GM21786 (cell line): Measurements from ENCODE around the gene CHI3L1.
"Not testable (repeated sequence)": the region's sequence is repeated elsewhere in the genome, so short reads cannot be mapped to it uniquely, and the experiment has no call there.

Experiments used
- ATAC-seq: cut with Tn5 transposase; IDR thresholded peaks from one replicate; pipeline ENCODE4 v1.9.1; 2021; ENCODE audit not compliant: unreplicated experiment

CHI3L1 gene

DNA sequence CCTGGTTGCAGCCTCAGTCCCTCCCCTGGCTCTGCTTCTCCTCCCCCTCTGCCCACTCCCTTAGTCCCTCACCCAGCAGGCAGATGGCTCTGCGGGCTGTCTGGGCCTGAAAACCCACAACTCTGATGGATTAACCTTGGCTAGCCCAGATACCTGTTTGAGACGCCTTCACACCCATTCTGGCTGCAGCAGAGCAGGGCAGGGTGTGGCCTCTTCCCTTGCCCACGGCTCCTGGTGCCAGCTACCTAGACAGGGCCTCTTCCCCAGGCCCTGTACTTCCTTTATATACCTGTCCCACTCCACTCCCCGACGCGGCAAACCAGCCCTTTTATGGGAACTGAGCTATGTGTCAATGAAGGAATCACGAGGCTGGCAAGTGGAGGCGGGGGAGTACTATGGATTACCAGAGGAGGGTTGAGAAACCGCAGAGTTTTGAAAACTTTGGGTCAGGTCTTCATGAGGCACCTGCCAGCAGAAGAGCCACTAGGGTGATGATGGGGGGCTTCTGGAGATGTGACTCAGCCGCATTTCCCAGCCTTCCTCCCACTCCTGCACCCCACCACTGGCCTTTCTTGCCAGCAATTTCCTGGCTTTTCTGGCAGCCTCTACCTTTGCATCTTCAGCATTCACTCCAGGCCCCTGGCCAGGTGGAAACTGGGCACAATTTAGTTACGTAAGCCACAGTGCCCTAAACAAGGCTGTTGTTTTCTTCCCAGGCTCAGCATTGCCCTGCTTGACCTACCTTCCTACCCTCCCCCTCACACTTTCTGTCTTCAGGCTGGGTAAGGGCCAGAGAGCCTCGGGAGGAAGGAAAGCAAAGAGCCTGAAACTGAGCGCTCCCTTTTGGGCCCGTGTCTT is at the start of gene CHI3L1:
CHI3L1 (minus strand) TSS at position 259 of the 858 bp plus-strand sequence; CDS start at position 178, 81 bp downstream.
- ATAC-seq = no peak

DNA sequence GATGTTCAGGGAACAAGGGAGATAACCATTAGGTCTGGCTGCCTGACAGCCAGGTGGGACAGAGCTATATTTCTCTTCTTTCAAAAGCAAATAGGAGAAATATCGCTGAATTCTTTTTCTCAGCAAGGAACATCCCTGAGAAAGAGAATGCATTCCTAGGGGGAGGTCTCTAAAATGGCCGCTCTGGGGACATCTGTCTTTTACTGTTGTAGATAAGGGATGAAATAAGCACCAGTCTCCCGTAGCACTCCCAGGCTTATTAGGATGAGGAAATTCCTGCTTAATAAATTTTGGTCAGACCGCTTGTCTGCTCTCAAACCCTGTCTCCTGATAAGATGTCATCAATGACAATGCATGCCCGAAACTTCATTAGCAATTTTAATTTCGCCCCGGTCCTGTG is 48.4 kb upstream of the CHI3L1 start:
- not testable (repeated sequence) for ATAC-seq

DNA sequence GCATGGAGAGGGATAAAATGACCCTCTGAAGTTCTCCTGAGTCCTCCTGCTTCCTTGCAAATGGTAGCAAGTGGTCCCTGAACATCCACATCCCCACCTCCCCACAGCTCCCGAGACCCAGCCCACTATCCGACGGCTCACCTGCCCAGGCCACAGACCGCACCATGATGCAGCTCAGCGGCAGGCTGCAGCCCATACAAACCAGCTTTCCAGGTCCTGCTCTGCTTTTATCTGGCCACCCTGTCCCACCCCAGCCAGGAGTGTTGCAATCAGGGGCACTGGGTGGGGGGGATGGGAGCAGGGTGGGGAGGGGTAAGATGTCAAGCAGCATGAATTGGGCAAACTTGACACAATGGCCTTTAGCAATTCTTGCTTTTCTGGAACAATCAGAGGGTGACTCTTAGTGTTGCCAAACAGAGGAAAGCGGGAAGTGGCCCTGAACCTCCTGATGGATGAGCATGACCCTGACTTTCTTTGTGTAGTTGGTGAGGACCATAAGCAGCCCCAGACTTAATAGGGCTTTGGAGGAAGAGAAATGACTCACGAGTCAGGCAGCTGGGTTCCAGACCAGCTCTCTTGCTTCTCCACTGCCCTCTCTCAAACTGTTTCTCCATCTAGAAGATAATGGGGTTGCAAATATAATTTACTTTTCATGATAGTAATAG is 43.1 kb upstream of the CHI3L1 start, which contains the start of gene CHIT1:
CHIT1 (minus strand) TSS at position 203 of the 665 bp plus-strand sequence; CDS start at position 166, 37 bp downstream.
- no peak for ATAC-seq

DNA sequence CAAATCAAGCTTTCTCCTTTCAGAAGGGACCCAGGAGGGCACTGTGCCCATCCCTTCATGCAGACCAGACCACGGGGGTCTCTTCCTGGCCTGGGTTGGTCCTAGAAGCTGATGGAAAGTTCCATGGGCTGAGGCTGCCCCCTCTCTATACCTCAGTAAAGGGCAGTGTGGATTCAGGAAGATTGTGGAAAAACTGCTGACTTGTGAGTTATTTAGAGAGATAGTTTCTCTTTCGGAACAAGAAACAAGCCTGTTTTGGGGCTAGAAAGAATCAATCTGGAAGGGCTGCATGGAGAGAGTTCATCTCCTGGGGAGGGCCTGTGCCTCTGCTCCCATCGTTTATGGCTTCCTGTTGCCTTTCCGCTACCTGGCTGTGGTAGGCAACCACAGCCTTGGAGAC is 42.2 kb upstream of the CHI3L1 start:
- ATAC-seq = no peak

DNA sequence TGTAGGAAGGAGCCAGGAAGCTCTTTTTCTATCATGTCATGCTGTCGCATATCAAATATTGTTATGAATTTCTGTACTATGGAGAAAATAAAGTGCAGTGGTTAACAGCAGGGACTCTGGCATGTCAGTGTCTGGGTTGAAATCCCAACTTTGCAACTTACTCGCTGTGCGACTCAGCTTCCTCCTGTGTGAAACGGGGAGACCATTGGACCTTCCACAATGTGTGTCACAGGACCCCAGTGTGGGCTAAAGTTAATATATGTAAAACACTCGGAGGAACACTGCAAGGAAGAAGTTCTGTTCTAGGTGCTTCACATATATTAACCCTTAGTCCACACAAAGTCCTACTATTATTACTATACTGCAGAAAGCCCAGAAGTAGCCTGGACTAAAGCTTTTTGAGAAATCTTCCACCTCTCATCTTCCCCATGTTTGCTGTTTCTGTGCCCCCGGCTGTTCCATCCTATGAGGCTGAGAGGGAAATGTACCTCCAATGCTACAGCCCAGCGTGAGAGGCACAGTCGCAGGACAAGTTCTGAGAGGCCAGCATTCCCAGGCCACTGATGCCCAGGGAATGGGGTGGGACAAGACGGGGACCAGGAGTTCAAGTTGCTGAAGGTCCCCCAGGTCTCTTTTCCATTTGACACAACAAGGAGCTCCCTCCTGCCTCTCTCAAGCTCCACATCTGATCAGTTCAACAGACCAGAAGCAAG is 41.0 kb upstream of the CHI3L1 start:
- ATAC-seq = no peak

DNA sequence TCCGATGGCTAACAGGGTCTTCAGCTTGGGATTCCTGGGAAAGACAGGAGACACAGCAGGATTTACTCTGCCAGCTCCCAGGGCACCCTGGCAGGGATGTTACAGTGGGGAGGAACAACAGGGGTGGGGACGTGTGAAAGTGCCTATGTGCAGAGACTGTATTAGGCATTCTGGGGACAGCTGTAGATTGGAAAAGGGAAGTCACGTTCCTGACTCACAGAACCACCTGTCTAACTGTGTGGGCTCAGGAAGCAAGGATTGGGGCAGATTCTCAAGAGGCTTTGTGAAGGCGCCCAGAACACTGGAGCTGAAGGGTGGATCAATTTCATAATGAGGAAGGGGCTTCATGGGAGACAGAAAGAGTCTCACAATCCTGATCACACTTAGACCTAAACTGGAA is 38.6 kb upstream of the CHI3L1 start:
- no peak for ATAC-seq

DNA sequence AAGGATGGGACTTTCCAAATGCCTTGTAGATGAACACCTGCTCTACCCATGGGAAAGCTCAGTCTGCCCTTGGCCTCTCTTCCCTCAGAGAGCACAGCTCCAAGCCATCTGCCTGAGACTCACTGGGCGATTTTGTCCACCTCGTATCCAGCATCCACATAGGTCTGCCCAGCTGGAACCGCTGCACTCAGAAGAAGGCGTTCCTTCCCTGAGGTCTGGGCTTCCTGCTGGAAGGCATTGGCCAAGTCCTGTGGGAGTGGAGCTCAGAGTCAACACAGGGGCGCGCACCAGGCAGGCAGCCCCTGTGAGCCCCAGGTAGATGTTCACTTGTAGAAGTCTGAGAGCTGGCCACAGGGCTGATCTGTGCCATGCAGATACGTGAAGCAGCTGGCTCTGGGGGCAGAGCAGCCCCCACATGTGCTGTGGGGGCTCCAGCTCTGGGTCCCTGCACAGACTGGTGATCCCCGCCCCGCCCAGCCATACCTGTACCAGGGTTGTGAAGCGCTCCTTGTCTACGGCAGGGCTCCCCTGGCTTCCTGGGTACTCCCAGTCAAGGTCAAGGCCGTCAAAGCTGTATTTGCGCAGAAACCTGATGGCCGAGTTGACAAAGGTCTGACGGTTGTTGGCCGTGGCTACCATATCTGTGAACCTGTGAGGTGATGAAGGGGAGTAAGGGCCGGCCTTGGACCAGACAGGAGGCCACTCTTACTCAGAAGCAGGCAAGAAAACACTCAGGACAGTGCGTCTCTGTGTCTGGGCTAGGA is 36.7 kb upstream of the CHI3L1 start:
- no peak for ATAC-seq

DNA sequence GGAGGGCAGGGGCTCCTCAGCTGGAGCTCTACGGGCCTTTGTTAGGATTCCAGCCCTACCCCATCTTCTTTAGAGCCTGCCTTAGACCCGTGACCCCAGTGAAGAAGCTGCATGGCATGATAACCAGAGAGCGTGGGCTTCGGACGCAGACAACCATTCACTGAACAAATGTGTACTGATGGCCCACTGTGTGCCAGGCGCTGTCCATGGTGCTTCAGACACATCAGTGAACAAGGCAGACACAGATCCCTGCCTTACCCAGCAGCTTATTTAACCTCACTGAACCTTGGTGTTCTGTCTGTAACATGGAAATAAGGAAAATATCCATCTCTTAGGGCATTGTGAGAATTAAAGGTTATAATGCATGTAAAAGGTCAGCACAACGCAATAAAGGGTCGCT is 33.4 kb upstream of the CHI3L1 start:
- ATAC-seq = no peak

DNA sequence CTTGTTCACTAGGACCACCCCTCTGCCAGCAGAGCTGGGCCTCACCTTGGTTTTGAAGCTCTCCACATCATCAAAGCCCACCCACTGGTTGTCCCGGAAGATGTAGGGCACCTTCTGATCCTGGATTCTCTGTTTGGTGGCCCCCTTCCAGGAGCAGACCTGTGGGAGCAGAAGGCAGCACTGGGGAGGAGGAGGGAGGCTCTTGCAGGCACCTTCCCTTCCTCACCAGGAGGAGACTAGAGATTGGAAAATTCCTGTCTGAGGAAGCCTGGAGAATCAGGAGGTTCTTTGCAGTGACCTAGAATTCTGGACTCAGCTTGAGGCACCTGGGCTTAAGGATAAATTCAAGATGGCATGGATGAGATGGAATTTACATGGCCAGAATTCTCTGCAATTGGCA is 32.7 kb upstream of the CHI3L1 start:
- ATAC-seq = no peak

DNA sequence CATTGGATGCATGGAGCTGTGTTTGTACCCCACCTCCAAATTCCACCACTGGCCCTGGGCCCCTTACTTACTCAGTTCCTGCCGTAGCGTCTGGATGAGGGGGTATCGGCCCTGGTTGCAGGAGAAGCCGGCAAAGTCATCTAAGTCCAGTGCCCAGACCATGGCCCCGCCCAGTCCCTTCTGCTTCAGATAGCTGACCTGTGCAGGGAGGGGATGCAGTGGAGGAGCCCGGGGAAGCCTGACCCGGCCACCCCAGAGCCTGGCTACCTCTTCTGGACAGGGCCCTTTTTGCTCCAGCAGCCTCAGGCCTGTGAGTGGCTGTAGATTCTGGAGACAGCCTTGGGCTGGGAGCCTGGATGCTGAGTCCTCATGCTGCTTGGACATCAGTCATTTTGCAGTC is 31.2 kb upstream of the CHI3L1 start:
- no peak for ATAC-seq

DNA sequence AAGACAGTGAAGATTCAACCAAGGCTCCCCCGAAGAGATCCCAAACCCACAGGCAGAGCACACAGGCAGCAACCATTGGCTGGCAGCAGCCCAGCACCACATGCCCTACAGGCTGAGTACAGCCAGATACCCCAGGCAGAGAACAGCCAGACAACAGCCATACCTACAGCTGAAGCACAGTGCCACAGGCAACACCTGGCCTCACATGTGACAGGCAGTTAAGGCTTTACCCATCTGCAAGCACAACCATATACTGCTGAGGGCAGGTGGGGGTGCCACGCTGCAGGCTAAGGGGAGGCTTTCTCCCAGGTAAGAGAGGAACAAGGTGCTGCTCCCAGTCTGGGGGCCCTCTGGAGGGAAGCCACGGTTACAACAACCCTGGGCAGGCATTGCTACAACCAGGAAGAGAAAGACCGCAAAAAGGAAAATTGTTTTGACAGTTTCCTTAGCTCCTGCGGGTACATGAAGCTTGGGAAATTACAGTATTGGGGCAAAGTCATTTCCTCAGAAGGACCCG is 30.7 kb upstream of the CHI3L1 start:
- ATAC-seq = no peak

DNA sequence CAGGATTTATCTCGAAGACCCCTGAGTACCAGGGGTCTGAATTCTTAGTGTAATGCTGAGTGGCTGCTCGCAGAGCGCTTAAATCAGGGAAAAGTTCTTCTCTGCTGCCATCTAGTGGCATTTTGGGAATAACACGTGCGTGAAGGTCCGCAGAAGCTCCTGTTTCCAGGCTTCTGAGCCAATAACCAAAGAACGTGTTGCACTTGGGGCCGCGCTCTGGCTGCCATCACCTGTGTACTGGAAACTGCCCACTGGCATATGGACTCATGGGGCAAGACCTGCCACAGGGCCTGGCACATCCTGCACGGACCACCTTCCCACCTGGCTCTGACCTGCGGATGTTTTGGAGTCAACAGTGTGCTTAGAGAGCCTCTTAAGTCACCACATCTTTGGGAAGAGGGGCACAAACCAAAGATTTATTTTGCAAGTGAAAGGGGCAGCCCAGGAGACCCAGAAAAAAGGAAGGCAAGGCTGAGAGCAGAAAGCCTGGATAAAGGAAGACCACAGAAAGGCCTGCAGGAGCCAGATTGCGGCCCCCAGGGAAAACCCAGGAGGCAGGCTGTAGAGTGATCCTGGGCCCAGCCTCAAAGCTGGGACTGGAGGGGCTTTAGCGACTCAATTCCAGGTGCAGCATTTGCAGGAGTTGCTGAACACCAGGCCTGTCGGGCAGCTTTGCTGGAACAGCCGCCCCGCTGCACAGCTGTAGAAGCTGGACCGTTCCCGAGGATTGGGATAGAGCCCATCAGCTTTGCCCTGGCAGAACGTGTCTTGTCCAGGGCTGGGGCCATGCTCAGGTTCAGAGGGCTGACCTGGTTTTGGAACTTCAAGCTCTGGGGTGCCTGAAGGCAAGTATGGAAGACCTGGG is 30.0 kb upstream of the CHI3L1 start:
- no peak for ATAC-seq

DNA sequence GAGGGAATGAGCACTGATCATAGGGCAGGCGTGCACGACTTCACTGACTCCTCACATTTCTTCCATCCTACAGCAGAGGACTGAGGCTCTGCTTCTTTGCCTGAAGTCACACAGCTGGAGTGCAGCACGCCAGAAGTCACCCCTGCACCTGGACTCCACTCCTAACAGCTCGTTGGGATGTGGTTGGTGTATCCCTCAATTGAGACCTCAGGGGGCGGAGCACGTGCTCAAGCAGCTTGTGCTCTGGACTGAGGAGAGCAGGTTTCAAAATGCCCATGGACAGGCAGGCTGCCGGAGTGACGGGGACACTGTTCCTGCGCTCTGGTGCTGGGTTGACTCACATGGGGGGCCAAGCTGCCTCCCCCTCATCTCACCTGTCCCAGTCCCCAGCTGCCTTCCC is 29.1 kb upstream of the CHI3L1 start:
- ATAC-seq = no peak

DNA sequence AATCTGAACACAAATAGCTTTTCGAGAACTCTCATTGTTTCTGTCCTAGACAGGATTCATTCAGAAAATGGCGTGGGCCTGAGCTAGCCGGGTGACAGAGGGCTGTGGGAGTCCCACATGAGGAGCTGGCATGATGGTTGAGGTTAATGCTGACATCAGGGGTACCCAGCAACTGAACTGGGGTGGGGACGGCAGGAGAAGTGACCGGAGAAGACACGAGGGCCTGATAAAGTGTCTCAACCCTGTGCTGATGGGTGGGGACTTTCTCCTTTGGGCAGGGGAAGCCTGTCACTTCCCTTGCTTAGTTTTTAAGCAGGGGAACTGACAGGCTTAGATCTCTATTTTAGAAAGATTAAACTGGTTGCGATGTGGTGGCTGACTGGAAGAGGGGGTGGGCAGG is 28.4 kb upstream of the CHI3L1 start:
- no peak for ATAC-seq

DNA sequence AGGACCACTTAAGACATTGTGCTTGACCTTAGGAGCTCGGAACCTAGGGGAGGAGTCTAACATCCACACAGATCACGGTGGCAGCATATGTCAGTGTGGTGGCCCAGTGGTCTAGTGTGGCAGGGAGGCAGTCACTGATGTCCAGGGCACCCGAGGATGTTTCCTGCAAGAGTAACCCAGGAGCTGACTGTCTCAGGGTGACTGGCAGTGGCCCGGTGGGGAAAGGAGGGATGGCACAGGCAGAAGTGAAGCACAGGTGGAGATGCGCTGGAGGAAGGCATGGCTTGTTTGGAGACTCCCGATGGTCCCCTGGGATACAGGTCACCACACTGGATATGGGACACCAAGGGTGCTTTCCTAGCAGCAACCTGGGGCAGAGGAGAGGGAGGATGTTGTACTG is 26.6 kb upstream of the CHI3L1 start:
- no peak for ATAC-seq

DNA sequence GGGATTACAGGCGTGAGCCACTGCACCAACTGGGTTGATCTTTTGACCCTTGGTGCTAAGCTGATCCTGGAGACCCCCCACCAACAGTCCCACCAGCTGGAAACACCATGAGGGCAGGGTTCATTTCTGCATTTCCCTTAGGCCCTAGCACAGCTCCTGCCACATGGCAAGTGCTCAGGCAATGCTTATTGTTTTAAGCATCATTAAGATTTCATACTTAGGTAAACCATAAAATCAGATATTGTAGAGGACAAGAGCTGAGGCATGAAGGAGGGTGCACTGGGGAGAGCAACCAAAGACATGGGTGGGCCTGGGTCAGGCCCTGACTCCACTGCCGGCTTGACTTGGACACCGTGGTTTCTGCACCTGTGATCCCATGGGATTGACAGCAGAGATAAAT is 25.3 kb upstream of the CHI3L1 start:
- ATAC-seq = no peak

DNA sequence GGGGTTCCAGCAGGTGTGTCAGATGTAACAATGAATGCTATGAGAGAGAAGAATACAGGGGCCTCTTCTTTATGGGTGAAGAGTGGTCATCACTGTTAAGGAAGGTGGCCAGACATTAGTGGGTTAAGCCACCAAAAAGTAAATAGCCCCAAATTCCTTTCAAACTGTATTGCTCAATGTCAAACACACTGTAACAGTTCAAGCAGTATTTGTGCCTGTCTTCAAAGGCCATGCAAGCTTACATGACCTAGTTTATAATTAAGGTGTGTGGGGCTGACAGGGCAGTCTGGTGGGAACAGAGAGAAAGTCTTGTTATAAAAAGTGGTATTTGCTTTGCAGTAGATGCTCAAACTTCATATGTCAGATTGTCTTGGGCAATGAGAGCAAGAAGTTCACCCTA is 24.5 kb upstream of the CHI3L1 start:
- ATAC-seq = no peak

DNA sequence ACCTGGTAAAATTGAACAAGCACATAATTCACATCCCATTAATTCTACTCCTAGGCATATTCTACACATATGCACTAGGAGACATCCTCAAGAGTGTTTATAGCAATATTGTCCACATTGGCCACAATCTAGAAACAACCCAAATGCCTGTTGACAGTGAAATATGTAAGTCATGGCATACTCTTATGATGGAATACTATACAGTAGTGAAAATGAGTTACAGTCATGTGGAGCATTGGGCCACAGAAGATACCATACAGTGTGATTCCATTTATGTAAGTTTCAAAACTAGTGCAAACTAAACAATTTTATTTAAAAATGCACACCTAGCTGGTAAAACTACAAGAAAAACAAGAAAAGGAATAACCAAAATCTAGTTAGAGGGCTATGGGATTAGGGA is 23.8 kb upstream of the CHI3L1 start:
- no peak for ATAC-seq

DNA sequence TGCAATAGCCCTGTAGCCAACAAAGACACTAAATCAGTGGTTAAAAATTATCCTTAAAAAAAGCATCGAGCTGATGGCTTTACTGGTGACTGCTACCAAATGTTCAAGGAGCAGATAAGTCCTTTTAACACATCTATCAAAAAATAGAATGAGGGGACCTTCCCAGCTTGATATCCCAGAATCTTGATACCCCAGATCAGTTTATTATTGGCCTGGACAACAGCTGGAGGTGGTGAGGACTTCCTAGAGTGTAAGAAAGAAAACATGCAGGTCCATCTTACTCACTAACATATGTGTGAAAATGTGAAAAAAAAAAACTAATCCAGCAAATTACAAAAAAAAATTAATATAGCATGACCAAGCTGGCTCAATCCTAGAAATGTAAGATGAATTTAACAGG is 21.7 kb upstream of the CHI3L1 start:
- ATAC-seq = no peak

DNA sequence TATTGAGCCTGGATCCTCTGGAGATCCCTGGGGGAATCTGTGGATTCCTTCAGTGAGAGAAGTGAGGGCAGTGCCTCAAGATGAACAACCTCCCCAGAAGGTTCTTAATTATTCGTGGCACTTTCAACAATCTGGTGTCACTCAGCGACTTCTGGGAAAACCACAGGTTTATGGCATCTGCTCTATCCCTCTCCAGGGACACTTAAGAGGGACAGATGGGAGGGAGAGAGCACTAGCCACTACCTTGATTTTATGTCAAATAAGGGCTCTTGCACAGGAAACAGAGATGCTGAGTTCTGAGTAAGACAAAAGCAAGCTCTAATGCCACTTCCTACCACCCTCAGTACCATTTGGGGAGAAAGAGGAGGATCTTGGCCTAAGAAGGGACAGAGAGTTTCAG is 21.2 kb upstream of the CHI3L1 start:
- no peak for ATAC-seq
